Skeletal muscle cell (primary cell): ENCODE measurements around the gene KRTAP5-9.
"Not testable (repeated sequence)": the region's sequence is repeated elsewhere in the genome, so short reads cannot be mapped to it uniquely, and the experiment has no call there.

Experiments used
- DNase-seq: peaks from one replicate; pipeline ENCODE4 v3.0.0-alpha.2; 2010; ENCODE audit warnings: low read depth
- H3K4me3 ChIP-seq: 2 replicates; pipeline ENCODE4 v1.5.1; 2011; ENCODE audit warnings: low read depth, mild to moderate bottlenecking, control low read depth, low read length, moderate library complexity

KRTAP5-9 gene

DNA sequence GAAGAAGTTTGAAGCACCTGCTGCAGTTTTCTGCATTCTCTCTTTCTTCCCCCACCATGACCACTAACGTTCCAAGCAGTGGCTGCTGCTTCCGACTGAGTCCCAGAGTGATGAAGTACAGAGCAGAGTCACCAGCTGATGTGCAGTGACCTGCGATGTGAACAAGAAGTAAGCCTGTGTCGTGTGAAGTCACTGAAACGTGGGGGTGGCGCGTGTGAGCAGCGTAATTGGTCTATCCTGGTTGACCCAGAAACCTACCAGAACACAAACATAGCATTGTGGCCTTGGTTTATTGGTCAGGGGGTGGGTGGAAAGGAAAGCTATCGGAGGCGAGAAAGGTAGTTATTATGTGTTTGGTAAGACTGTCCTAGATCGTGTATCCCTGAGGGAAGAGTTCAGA is 17.6 kb upstream of the KRTAP5-9 start:
- H3K4me3 ChIP-seq, result no peak overlapping the region
- no peak for DNase-seq

DNA sequence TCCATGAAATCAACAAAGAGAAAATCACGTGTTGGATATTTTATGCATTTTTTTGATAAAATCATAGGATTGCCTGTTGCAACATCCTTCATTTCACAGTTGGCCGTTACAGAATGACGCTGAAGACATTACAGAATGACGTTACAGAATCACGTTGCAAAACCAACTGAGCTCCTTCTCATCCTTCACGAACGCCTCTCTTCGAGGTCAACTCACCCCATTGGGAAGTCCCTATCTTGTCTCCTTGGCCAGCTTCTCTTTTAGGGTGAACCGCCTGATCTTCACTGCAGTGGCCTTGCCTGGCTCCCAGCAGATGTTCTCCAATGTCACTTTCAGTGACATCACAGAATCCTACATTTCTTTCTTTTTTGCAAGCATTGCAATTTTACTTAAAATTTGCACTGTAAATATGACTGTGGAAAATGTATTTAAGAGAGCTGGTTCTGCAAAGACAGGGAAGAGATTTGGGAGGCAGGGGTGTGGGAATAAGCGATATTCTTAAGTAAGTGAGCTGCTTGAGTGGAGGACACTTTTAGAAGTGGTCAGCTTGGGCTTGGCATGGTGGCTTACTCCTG is 16.1 kb upstream of the KRTAP5-9 start:
- no peak for DNase-seq
- H3K4me3 ChIP-seq, result no peak overlapping the region

DNA sequence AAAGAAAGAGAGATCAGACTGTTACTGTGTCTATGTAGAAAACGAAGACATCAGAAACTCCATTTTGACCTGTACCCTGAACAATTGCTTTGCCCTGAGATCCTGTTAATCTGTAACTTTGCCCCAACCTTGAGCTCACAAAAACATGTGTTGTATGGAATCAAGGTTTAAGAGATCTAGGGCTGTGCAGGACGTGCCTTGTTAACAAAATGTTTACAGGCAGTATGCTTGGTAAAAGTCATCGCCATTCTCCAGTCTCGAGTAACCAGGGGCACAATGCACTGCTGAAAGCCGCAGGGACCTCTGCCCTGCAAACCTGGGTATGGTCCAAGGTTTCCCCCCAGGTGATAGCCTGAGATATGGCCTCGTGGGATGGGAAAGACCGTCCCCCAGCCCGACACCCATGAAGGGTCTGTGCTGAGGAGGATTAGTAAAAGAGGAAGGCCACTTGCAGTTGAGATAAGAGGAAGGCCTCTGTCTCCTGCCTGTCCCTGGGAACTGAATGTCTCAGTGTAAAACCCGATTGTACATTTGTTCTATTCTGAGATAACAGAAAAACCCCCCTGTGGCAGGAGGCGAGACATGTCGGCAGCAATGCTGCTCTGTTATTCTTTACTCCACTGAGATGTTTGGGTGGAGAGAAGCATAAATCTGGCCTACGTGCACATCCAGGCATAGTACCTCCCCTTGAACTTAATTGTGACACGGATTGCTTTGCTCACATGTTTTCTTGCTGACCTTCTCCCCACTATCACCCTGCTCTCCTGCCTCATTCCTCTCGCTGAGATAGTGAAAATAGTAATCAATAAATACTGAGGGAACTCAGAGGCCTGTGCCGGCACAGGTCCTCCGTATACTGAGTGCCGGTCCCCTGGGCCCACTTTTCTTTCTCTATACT is 13.3 kb upstream of the KRTAP5-9 start:
- DNase-seq, H3K4me3 ChIP-seq: not testable (repeated sequence)

DNA sequence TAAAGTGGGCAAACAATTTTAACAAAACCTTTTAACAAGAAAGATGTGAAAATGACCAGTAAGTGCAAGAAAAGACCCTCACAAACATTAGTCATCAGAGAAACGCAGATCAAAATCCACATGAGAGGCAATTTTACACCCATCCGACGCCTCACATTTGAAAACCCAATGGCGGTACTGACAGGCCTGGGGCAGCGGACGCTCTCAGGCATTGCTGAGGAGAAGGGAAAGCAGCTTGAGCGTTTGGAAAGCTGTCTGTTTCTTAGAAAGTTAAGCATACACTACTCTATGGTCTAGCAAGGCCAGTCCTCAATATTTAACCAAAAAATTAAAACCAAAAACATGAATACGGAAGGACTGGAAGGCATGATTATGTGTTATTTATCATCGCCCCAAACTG is 12.4 kb upstream of the KRTAP5-9 start:
- H3K4me3 ChIP-seq, result no peak overlapping the region
- DNase-seq, result no peak

DNA sequence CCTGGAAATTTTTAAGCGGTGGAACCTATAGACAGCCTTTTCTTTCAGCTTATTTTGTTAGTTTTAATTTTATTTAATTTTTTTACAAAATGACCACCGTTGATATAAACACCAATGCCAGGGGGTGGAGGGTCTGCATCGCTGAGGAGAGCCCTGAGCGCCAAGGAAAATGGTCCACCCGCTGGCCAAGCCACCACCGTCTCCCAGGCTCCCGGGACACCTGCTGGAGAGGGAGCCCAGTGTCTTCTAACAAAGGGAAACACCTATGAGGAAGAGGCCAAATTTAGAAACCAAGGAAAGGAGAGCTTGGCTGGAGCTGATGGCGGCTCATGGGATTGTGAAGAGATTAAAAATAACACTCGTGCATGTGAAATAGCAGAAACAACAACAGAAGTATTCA is 10.7 kb upstream of the KRTAP5-9 start:
- DNase-seq, result no peak
- no peak overlapping the region for H3K4me3 ChIP-seq

DNA sequence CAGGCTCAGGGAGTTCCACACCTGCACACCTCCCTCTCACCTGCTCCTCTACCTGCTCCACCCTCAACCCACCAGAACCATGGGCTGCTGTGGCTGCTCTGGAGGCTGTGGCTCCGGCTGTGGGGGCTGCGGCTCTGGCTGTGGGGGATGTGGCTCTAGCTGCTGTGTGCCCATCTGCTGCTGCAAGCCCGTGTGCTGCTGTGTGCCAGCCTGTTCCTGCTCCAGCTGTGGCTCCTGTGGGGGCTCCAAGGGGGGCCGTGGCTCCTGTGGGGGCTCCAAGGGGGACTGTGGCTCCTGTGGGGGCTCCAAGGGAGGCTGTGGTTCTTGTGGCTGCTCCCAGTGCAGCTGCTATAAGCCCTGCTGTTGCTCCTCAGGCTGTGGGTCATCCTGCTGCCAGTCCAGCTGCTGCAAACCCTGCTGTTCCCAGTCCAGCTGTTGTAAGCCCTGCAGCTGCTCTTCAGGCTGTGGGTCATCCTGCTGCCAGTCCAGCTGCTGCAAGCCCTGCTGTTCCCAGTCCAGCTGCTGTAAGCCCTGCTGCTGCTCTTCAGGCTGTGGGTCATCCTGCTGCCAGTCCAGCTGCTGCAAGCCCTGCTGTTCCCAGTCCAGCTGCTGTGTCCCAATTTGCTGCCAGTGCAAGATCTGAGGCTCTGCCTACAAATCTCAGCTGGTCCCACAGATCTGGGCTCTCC is 10.1 kb upstream of the KRTAP5-9 start, which contains the start of gene KRTAP5-8:
TSS of gene KRTAP5-8 (plus strand) at position 49 of the 689 bp plus-strand sequence. CDS start at position 80, 31 bp downstream.
- DNase-seq, H3K4me3 ChIP-seq: not testable (repeated sequence)

DNA sequence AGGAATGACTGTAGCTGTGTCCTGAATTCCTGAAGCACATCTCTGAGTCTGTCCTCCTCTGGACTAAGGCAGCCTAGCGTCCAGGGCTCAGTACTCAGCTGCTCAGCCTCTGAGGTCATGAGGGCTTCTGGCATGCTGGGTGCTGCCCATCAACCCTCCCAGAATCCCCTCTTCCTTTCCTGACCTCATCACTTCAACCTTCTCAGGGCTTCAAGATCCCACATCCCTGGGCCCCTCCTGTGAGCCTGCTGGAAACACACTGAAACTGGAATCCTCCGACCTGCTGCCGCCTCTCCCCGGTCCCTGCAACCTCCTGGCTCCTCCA is 9.6 kb upstream of the KRTAP5-9 start:
- no peak for DNase-seq
- H3K4me3 ChIP-seq, result no peak overlapping the region

DNA sequence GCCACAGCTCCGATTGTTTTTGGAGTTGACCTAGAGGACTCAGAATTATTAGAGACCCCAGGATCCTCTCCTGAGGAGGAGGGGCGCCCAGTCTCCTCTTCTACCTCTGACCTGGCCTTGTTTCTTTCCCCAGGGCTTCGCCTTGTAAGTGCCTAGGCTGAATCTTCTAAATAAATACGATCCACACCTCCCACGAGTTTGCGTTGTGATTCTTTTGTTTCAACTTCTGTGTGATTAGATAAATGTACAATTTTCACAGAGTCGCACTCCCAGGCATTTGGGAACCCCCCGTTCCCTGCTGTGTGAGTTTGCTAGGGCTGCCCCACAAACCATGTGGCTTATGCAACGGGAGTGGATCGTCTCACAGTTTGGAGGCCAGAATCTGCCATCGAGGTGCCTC is 9.2 kb upstream of the KRTAP5-9 start:
- no peak for DNase-seq
- H3K4me3 ChIP-seq, result no peak overlapping the region

DNA sequence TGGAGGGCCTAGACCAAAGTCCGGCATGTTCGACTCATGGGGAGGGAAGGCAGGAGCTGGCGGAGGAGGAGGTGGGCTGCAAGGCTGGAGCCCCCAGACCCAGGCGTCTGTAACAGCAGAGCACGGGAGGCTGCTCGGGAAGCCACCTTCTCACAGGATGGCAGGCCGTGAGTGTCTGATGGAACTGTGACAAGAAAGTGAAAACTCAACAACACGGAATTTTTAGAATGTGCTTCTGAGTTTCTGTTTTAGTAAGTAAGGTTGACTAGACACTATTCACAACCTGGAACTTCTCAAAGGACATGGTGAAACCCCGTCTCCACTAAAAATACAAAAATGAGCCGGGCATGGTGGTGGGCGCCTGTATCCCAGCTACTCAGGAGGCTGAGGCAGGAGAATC is 8.2 kb upstream of the KRTAP5-9 start:
- not testable (repeated sequence) for DNase-seq, H3K4me3 ChIP-seq

DNA sequence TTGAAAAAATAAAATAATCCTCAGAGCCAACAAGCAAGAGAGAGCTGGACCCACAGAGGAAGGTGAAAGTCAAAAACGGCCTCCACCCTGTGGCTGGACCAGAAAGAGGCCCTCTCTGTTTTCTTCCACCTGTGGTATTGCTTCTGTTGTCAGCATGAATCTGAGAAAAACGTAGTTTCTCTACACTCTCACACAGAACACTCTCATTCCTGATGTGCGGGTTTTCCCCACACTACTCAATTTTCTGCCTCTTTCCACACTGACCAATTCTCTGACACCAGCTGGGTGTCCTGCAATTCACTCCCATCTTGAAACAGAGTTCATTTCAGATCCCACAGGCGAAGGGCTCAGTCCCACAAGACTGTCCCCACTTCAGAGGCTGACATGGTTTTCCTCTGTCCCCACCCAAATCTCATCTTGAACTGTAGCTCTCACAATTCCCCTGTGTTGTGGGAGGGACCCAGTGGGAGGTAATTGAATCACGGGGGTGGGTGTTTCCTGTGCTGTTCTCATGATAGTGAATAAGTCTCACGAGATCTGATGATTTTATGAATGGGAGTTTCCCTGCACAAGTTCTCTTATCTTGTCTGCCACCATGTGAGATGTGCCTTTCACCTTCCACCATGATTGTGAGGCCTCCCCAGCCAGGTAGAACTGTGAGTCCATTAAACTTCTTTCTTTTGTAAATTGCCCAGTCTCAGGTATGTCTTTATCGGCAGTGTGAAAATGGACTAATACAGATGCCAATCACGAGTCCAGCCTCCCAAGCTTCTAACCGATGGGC is 7.5 kb upstream of the KRTAP5-9 start:
- DNase-seq, H3K4me3 ChIP-seq: not testable (repeated sequence)

DNA sequence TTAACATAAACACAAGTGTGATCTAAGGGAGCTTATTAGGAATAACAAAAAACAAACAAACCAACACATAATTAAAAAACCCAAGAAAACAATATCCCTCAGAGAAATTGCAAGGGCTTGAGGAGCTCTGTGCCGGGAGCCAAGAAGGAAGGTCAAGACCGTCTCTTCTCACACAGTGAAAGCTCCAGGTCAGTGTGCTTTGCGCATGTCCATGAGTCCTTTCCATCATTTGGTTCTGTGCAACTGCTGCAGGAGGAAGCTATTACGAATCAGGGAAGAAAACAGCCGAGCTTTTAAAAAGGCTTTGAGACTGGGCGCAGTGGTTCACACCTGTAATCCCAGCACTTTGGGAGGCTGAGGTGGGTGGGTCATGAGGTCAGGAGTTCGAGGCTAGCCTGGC is 5.8 kb upstream of the KRTAP5-9 start:
- H3K4me3 ChIP-seq, result no peak overlapping the region
- no peak for DNase-seq

DNA sequence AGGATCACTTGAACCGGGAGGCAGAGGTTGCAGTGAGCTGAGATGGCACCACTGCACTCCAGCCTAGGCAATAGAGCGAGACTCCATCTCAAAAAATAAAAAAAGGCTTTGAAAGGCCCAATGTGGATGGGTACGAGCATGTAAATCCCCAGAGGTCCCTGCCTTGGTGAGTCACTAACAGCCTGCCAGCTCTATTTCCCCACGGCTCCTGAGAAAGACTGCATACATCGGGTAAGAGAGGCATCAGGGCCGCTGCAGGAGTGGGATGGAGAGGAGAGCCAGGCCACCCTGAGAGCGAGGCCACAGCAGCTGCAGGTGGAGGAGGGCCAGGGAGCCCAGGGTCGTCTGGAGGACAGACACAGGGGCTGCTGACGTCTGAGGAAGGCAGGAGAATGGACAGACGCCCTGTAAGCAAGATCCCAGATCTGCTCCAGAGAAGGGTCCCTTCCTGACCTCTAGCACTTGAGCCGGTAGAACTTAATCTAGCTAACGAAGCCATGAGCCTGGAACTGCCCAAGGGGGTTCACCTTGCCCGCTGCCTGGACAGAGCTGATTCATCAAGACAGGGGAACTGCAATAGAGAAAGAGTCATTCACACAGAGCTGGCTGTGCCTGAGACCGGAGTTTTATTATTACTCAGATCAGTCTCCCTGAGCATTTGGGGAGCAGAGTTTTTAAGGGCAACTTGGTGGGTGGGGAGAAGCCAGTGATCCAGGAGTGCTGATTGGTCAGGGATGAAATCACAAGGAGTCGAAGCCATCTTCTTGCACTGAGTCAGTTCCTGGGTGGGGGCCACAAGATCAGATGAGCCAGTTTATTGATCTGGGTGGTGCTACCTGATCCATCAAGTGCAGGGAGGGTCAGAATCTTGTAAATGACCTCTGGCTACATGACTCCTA is 5.1 kb upstream of the KRTAP5-9 start:
- DNase-seq, result no peak
- no peak overlapping the region for H3K4me3 ChIP-seq

DNA sequence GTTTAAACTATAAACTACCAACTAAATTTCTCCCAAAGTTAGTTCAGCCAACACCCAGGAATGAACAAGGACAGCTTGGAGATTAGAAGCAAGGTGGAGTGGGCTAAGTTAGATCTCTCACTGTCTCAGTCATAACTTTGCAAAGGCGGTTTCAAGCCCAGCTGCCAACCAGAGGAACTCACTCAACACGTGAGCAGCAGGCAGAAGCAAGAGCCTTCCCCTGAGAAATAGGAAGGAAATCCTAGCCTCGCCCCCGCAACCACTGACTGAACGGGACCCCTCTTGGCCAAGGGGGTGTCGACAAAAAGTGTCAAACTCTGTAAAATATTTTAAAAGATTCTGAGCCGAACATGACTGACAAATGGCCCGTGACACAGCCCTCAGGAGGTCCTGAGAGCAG is 4.4 kb upstream of the KRTAP5-9 start:
- DNase-seq, result no peak
- H3K4me3 ChIP-seq, result no peak overlapping the region

DNA sequence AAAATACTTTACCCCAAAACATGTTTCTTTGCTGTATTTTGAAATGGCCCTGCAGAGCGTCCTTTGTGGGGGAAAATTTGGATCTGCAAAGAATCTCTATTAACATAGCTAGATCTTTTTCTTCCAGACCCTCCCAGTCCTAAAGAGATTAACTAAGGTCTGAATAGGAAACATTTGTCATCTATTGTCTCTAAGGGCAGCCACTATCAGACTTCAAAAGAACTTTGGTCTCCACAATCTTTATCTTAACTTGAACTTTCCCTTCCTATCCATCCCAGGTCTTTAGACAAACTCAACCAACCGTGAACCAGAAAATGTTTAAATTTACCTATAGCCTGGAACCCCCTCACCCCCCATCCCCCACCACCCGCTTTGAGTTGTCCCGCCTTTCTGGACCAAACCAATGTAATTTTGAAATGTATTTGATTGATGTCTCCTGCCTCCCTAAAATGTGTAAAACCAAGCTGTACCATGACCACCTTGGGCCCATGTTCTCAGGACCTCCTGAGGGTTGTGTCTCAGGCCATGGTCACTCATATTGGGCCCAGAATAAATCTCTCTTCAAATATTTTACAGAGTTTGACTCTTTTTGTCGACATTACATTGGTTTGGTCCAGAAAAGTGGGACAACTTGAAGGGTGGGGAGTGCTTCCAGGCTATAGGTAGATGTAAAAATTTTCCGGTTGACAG is 3.5 kb upstream of the KRTAP5-9 start:
- no peak overlapping the region for H3K4me3 ChIP-seq
- no peak for DNase-seq

DNA sequence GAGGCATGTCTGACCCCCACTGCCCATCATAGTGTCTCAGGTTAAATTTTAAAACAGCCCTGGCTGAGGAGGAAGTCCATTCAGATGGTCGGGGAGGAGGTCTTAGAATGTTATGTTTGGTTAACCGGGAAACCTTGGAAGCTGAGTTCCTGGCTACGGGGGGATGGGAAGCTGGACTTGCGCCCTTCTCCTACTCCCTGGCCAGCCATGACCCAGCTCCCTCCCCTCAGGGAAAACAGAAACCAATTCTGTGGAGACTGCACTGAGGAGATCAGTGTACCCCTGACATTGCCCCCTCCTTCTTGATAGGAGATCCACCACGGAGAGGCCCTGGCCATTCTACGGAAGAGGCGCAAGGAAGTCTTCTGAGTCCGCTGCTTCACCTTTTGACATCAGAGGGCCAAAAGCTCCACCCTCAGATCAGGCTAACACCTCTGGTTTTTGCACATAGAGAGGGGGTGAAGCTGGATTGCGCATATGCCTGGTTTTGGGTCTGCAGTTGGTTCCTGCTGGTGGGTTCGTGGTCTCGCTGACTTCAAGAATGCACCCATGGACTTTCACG is 2.7 kb upstream of the KRTAP5-9 start:
- no peak overlapping the region for H3K4me3 ChIP-seq
- DNase-seq, result no peak

DNA sequence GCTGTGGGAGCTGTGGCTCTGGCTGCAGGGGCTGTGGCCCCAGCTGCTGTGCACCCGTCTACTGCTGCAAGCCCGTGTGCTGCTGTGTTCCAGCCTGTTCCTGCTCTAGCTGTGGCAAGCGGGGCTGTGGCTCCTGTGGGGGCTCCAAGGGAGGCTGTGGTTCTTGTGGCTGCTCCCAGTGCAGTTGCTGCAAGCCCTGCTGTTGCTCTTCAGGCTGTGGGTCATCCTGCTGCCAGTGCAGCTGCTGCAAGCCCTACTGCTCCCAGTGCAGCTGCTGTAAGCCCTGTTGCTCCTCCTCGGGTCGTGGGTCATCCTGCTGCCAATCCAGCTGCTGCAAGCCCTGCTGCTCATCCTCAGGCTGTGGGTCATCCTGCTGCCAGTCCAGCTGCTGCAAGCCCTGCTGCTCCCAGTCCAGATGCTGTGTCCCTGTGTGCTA is 514 bp downstream of the KRTAP5-9 start:
- no peak for DNase-seq

DNA sequence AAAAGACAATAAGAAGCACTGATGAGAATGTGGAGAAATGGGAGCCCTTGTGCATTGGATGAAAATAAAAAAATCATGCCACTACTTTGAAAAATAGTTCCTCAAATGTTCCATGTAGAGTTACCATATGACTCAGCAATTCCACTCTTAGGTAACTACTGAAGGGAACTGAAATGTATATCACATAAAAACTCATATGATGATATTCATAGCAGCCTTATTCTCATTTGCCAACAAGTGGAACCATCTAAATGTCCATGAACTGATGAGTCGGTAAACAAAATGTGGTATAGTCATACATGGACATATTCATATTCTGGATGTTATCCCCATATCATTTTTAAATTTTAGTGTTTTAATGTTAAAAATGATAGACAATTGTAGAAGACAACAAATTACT is 3.5 kb downstream of the KRTAP5-9 start:
- H3K4me3 ChIP-seq, result no peak overlapping the region

More for the DNA sequence above, 514 bp downstream of the KRTAP5-9 start:
- H3K4me3 ChIP-seq, result no peak overlapping the region

DNA sequence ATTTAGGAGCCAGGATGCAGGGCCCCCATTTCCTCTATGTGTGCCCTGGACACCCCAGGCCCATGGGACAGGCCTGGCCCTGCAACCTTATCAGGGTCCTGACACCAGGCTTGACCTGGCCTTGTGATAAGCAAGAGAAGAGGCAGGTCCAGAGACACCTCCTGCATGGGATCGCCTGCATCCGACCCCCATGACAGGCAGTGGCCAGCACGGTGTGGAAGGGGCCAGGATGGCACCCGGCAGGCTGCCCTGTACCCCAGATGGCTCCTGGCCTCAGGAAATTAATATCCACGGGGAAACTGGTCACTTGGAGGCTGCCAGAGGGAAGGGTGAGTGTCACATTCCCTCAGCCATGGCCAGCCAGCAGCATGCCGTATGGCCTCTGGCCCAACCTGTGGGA is 6.8 kb downstream of the KRTAP5-9 start:
- H3K4me3 ChIP-seq, result no peak overlapping the region
- DNase-seq, result no peak

More for the DNA sequence above, 3.5 kb downstream of the KRTAP5-9 start:
- DNase-seq, result no peak
